Stimulated activated CD4-positive, alpha-beta T cell treated with anti-CD3 and anti-CD28 coated beads, Interleukin-2, amount 100 ng/mL, for 48 hours (primary cell): Measurements from ENCODE around the gene DNM3.

Experiments
- DNase-seq, 2 donors: peaks; one replicate each; pipeline ENCODE4 v3.0.0-alpha.2; 2020

The DNM3 gene

DNA sequence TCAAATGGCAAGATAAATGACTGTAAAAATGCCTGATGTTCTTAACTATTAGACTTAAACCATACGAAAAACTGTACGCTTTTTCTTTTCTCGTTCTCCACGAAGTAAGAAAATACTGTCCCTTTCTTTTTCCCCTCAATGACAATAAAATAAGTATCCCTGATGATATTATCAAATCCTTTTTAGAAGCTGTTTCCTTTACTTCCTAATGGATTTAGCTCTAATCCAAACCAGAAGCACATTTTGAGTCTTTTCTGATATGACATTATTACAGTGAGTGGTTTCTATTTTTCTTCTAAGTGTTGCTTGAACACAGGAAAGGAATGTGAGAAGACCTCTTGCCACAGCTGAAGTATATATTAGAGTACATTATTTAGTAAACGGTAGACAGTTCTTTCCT lies 32.4 kb downstream of the DNM3 start:
- no peak for DNase-seq

- no peak for DNase-seq
Measured at GRCh38 chr1:171877701-171878100, 36.4 kb downstream of the DNM3 start.

DNA sequence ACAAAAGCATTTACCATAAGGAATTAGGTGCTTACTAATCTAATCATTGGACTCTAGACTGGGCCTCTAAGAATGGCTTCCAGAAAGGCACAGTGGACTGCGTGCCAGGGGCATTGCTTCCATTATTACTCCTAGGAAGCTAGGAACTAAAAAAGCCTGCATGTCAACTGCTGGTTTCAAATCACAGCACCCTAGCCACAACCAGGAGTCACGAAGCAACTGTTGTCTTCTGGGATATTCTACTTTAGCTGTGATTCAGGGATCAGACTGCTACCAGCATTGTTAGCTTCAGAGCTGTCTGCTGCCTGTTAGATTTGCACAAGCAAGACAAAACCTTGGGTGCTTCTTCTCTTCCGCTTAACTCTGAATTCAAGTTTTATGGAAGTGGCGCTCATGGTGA lies 38.3 kb downstream of the DNM3 start:
- DNase-seq, result no peak

DNA sequence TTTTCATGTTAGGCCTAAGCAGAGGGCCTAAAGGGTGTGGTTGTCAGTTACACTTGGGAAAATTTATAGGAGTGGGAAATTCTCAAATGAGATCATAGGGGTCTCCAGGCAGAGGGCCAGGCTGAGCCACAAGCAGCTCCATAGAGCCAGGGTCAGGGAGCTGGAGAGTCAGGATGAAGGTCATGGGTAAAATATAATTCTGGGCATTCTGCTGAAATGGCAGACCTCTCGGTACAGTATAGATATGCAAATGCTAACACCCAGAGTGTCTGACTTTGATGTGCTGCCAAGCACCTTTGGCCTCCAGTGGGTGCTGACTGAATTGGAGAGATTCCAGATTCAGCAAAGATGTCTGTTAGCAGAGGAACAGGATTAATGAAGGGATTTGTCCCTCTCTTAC lies 40.1 kb downstream of the DNM3 start:
- DNase-seq, result no peak

GRCh38 chr1:171883849-171884248 lies 42.6 kb downstream of the DNM3 start:
- peak in 1 of 2 donors; percentile 3 for DNase-seq

DNA sequence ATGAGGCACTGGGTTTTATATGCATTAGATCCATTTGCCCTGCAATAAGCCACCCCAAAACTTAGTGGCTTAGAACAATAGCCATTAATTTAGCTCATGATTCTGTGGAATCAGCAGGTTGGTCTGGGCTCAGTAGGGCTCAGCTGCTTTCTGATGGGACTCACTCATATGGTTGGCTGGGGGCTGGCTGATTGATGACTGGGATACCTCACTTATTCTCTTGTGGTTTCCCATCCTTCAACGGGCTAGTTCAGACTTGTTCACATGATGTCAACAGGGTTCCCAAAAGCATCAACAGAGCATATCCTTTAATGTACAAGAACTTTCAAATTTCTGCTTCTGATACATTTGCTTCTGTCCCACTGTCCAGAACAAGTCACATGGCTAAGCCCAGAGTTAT lies 43.2 kb downstream of the DNM3 start:
- no peak for DNase-seq

- DNase-seq, result no peak
Measured at GRCh38 chr1:171890131-171890530, 48.8 kb downstream of the DNM3 start.

- no peak for DNase-seq
Measured at GRCh38 chr1:171896936-171897703, 55.8 kb downstream of the DNM3 start.

DNA sequence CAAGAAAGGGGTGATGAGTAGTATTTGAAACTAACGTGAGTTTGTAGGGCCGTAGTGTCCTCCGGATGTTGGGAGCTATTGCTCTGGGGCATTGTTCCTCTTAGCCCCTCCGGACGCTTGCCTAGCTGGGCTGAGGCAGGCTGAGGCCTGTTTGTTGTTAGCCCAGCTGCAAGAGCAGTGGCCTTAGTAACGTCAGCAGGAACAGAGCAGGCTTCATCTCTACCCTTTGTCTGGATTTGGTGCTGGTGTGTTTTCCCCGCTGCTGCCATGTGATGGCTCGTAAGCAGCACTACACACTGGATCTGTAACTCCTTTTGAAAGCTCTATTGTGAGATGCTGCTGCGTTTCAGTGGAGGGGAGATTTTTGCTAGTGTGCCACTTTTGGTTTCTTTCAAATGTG lies 57.6 kb downstream of the DNM3 start:
- no peak for DNase-seq

DNA sequence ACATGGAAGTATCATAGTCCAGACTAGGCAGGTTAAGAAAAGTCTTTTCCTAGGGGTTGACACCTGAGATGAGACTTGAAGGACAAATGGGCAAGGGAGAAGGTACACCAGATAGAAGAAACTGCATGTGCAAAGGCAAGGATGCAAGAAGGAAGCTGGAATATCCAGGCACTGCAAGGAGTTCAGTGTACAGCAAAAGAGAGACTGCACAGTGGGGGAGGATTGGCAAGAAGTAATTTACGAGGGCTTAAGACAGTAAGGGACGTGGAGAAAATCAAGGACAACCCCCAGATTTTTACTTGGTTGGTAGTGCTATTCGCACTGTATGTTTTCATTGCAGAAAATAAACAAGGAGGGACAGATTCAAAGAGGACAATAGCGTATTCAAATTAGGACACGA lies 58.5 kb downstream of the DNM3 start:
- DNase-seq, result no peak

DNA sequence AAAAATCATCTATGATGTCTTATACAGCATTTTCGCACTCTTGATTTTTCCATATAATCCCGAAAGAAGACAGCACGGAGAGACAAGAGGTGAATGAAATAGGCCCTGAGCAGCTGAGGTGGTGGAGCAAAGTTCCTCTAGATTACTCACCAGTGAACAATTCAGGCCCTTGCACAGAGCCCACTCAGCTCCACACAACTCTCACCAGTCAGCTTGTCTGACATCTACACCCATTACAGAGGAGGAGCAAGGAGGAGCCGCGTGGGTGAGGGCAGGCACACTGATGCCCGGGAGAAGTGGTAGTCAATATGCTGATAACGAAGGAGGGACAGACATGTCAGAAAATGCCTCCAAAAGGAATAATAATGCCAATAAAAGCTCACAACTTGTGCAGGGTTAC lies 59.9 kb downstream of the DNM3 start:
- DNase-seq, result no peak

DNA sequence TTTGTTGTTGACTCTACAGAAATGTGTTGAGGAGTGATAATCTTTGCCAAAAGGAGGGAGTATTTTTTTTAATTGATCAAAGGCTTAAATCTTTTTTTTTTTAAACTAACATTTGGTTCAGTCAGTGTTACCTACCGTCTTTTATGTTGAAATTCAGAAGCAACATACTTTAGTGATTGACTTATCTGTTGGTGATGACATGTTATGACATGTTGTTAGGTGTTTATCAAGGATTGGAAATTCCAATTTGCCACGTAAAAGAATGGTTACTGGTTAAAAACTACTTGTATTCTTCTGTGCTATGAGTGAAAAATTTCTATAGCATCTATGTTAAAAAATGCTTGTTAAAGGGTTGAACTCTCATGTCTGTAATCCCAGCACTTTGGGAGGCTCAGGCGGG lies 61.2 kb downstream of the DNM3 start:
- no peak for DNase-seq

DNA sequence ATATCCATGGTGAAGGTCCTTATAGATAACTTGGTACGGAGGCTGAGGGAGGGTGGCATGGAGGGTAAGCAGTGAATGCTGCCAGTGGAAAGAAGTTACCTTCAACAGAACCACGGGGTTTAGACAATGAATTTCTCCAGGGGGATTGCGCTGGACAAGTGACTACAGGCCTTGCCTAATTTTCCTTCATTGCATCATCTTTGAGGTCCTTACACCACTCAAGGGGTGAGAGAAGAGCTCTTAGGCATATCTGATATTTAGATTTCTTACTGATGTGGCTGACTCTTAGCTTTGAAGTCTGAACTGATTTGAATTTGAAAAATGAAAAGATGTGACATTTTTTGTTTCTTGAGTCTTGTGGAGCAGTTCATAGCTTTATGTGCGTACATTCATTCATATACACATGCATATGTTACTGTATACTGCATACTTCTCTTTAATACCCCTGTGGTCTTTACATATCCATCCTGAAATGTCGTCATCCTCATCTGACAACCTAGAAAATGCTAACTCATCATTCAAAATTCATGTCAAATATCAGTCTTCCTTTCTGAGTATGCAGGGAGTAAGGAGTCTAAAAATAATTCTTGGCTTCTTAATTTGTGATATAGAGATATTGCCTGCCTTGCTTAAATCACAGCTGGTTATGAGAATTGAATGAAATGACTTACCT lies 63.6 kb downstream of the DNM3 start:
- no peak for DNase-seq

- DNase-seq, result no peak
Measured at GRCh38 chr1:171909711-171910110, 68.4 kb downstream of the DNM3 start.

DNA sequence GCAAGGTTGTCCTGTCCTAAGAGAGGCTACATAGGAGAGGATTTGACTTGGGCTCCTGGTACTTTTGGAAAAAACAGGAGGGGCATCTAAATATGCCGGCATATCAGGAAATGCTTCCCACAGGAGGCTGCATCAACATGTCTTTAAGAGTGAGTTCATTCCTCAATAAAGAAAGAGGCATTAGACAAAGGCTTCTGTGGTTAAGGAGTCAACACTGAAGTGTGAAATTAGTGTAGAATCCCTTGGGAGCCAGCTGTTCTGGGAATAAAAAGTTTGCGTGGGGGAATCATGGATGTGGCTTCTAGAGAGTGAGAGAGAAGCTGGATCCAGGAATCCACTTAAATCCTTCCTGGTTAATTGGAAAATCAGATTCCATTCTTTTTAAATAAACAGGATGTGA lies 69.5 kb downstream of the DNM3 start:
- no peak for DNase-seq

DNA sequence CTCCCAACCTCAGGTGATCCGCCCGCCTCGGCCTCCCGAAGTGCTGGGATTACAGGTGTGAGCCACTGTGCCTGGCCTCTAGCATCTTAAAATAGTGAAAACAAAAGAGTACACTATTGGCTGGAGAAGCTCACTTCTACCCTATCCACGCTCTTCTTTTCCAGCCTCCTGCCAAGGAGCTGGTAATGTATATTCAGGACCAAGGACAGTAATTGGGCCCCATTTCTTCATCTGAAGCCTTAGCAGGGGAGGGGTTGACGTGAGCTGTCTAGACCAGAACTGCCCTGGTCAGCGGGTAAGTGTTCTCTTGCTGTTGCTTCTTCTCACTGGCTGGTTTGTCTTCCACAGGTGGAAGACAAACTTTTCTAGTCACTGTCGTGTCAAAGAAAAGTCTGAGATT lies 70.2 kb downstream of the DNM3 start:
- DNase-seq, result no peak

DNA sequence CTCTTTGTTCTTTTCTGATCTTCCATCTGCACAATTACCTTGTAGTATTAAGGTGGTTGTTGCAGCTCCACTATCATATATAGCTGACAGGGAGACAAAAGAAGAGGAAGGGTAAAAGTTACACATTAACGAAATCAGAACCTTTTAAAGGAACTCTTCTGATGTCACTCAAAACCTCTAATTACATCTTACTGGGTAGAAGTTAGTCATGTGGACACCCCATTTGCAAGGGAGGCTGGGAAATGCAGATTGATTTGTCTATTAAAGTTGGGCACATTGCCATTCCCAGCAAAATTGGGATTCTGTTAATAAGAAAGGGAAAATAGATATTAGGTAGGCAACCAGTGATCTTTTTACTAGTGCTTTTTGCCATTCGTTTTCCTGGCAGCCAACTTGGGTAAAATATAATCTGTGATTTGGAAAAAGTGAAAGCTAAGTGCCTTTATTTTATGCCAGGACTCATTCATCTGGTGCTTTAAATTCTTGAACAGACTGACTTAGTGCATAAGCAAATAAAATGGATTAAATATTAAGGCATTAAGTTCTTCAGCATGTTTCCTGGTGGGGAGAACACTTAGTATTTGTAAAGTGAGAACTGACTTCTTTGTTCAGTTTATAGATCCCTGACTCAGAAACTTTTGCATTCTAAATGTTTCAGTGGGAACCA lies 71.3 kb downstream of the DNM3 start:
- DNase-seq, result no peak

DNA sequence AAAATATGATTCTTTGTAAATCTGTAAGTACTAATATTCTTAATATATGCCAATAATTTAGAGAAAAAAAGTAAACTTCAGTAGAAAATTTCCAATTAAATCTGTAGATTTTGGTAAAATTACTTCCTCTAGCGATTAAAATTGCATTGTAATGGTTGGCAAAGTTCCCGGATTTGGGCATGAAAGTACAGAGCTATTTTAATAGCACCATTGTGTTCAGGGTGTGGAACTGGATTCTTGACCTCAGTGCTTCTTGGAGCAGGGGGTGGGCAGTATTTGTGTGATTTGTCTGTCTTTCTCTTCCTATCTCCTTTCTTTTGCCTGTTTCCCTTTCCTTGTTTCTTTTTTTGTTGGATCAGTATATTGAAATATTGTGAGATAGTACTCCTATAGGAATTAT lies 72.1 kb downstream of the DNM3 start:
- DNase-seq, result no peak

GRCh38 chr1:171916315-171916771 lies 75.0 kb downstream of the DNM3 start:
- no peak for DNase-seq

DNA sequence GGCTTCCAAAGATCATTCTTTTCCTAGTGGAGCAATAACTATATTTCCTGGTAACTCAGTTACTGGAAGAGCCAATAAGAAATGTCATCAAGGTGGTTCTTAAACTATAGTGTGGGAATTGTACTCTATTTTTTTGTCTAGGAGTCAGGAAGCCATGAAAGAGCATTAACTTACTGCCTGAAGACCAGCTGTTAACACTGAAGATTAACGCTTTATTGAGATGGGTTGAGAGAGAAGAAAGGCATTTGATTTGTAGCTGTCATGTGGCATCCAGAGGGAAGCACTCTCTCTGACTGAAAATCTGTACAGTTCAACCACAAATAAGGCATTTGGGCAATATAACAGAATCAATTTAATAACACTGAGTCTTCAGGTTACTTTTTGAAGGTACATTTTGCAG lies 76.0 kb downstream of the DNM3 start:
- DNase-seq, result no peak

DNA sequence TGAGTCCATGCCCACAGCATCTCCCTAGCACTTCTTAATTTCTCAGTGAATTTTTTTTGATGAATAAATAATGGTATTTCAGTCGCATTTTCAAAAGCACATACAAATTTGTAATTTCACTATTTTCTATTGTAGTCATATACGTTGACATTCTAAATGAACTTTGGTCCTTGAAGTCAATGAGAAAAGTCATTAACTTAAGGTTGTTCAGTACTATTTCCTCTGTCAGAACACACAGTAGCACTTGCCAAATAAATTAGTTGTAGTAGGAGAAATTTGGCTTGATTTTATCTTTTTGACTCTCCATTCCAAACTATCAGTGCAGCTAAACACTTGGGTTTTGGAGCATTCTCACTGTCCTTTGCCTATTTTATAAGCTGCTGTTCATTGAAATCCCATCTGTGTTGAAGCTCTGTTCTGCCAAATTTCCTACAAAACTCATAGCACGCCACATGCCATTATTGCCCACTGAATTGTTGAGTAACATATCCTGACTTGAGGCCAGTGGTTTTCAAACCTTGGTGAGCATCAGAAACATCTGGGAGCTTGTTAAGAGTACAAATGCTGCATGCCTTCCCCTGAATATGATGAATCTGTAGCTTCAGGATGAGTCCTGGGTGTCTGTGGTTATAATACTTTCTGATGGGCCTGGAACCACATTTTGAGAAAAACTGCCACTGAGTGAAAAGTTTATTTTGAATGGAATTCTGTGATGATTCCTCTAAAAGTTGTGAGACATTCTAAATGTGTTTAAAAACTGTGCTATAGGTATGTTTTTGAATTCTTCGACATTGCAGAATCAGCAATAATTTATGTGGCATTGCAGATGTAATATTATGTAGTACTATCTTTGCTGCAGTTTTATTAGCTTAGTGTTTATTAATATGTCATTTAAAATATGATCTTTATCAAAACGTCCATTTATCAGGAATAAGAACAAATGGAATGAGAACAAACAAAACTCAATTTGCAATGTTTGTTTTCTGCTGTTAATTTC lies 78.9 kb downstream of the DNM3 start:
- DNase-seq, result no peak

DNA sequence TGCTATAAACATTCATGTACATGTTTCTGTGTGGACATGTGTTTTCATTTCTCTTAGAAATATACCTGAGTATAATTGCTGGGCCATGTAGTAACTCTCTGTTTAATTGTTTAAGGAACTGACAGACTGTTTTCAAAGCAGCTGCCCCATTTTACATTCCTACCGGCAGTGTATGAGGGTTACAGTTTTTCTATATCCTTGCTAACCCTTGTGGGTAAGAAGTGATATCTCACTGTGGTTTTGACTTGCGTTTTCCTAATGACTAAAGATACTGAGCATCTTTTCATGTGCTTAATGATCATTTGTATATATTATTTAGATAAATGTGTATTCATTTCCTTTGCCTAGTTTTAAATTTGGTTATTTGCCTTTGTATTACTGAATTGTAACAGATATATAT lies 81.7 kb downstream of the DNM3 start:
- no peak for DNase-seq

DNA sequence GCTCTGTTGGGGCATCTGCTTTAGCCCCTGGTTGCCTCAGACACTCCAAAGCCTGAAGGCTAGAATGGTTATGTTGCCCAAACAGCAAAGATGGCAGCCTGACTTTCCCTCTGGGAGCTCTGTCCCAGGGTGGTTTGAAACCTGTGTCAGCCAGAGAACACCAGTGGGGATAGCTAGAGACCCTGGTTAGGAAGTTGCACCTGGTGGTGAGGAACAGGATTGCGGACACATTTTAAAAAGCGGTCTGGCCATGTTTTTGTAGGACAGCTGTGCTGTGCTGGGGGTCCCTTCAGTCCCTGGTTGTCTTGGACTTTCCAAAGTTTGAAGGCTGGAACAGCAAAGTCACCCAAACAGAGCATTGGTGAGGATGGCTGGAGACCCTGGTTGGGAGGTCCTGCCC lies 87.8 kb downstream of the DNM3 start:
- no peak for DNase-seq
